ENCODE results near the gene ACOX1.

ACOX1 gene

DNA sequence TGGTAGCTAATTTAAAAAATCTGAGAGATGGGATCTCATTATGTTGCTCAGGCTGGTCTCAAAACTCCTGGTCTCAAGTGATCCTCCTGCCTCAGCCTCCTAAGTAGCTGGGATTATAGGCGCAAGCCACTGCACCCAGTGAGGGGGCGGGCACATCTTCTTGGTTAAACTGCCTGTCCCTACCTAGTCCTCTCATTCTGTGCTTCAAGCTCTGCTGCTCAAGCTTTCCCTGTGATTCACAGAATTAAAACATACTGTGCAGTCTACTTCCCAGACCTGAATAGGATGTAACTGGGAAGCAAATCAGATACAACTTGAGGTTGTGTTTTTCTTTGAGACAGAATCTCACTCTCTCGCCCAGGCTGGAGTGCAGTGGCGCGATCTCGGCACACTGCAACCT lies 76.6 kb downstream of the ACOX1 start:
- no peak for DNase-seq

DNA sequence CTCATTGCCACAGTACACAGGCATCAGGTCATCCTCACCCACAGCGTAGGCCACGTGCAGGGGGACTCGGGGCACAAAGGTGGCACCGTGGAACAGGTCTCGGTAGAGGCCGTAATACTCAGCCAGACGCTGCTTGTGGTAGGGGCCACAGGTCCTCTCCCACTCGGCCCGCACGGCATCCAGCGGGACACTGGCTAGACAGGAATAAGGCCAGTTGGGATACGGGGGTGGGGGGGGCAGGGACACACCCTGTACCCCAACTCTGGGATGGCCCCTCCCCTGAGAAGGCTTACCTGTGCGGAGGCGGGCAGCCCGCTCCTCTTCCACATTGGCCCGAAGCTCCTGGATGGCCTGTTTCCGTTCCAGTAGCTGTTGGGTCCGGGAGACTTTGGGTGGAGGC lies 77.2 kb downstream of the ACOX1 start:
- DNase-seq, result no peak

DNA sequence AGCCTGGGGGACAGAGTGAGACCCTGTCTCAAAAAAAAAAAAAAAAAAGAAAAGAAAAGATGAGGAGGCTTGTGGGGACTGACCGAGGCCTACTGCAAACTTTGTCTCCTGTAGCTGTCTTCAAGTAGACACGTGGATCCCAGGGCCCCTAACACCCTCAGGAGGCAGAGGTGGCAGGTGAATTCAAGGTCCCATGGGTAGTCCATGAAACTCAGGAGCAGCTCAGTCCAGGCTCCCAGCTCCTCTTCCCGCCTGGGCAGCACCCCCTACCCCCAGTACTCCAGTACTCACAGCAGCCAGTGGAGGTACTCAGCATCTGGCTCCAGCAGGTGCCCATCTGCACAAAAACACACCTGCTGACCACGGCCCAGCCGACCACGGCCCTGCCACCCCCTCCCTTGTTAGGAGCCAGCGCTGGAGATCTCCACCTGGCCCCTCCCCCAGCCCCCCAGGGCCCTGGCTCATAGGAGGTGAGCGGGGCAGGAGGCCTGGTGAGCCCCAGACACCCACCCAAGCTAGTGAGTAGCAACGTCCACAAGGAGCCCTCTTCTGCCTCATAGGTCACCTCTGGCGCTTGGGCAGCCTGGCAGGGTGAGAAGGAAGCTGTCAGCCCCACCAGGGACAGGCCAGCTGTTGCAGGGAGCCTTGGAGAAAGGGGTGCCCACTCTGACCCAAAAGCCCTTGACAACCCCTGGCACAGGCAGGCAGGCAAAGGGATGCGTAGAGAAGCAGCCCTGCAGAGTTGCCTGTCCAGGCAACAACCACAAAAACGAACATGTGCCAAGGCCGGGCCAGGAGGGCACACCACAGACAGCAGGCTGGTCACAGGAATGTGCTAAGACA lies 78.1 kb downstream of the ACOX1 start:
- DNase-seq, result no peak

DNA sequence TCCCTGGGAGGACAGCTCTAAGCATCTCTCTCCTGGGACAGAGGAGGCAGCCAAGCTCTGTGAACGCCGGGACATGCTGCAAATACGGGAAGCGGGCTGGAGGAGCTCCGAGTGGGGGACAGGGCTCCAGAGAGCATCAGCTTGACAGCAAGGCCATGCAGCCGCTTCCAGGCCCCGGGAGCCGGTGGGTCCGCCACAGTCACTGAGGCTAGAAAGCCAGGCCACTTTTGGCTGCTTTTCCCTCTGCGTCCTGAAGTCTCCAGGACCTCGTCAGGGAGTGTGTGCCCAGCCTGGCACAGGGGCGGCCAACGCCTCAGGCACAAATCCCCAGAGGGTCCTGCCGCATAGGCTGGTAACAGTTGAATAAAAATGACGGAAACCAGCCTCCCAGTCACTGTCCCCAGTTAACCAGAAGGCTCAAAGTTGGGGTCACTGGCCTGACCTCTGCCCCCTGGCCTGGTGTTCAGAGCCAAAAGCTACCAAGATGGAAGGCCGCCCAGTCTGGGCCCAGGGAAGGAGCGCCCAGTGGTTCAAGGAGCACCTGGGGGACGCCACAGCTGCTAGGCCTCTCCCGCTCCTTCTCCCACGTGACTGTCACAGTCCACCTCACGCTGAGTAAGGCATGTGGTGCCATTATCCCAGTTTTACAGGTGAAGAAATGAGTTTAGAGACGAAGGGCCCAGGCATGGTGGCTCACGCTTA lies 79.0 kb downstream of the ACOX1 start:
- DNase-seq, result no peak

DNA sequence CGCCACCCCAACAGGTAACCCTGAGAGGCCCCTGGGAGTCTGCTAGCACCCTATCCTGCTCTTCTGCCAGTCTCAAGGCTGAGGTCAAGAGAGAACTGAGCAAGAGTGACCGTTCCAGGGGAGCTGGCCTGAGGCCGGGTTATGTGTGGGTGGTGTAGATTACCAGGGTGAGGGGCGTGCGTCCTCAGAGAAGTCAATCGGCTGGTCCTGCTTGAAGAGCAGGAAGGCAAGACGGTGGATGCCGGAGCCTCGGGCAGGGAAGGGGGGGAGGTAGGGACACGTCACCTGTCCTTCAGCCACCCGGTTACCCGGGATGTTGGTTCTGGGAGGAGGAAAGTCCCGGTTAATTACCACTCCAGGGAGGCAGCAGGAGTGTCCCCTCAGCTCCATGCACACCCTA lies 79.6 kb downstream of the ACOX1 start:
- DNase-seq, result no peak

DNA sequence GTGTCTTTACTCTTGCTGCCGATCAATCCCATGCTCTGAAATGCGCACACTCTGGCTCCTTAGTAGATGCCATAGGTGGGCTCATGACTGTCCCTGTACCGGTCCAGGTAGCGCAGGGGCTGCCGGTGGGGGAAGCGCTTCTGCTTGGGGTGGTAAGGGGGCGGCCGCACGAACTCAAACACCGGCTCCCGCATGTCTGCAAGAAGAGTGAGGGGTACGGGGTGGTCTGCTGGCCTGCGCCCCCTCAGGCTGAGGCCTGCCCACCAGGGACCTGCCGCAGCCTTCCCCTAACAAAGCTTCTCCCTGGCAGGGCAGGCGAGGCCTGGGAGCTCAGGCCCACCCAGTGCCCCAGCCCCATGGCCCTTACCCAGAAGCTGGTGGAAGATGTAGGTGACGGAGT lies 80.2 kb downstream of the ACOX1 start:
- DNase-seq, result no peak

DNA sequence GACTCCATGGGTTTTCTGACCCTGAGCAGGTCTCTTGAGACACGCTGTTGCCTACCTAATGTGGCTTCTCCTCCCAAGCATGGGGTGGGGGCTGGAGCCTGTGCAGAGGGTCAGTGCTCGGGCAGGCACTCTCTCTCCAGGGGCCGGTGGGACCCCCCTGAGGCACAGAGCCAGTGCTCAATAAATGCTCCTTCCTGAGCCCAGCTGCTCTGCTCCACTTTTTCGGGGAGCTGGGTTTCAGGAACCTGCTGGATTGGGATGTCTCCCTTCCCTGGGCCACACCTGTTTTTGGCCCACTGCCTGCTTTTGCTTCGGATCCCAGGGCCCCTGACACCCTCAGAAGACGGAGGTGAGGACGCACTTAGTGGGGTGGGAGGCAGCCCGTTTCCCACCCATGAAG lies 80.9 kb downstream of the ACOX1 start:
- no peak for DNase-seq

DNA sequence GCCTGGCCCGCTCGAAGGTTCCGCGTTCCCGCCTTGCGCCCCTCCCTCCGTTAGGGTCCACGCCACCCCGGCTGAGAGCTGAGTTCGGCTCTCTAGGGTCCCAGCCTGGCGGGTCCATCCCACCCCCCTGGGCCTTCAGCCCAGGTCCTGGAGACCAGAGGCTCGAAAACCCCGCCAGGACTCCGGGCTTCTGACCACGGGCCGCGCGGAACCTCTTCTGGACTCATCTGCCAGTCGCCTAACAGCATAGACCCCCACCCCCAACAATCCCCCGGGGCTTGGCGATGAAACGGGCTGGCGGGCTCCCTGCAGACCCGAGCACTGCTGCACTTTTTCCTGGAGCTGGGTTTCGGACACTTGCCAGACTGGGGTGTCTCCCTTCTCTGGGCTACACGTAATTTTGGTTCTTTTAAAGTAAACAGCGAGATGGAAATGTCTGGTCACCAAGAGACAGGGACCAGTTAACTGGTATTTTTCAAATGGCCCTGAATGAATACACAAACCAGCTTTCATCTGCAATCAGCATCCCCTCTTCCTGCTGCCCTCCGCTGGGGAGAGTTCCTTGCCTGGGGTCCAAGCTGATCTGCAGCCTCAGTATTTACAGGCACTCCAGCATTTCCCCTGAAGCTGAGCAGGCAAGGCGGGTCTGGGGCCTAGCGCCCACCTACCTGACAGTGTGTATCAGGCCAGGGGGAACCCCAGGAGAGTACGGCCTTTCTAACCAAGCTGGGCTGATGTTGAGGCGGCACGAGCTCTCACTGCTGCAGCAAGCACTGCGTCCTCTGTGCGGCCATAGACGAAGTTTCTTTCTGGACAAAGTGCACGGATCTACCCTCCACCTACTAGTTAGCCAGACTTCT lies 81.6 kb downstream of the ACOX1 start:
- DNase-seq, result no peak

DNA sequence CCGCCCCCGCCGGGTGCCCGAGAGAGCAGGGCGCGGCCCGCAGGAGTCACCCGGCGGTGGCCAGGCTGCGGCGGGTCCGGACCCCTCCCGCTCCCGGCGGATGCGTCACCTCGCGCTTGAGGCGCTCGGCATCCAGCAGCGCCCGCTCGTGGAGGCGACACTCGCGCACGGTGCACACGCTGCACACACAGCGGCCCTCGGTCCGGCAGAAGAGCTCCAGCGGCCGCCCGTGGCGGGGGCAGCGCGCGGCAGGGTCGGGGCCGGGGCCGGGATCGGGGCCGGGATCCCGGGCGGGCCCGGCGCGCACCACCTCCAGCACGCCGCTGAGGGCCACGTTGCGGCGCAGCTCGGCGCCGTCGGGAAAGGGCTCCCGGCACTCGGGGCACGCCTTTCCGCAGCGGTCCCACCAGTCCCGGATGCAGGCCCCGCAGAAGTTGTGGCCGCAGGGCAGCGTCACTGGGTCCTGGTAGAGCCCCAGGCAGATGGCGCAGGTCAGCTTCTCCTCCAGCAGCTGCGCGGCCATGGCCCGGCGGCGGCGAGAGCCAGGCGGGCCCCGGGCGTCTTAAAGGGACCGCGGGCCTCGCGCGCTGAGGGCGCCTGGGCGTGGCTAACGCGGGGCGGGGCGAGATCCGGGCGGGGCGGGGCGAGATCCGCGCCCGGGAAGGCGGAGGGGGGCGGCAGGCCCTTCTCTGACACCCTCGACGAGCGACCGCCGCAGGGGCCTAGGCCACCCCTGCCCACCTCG lies 82.4 kb downstream of the ACOX1 start, which contains the start of gene TRIM65:
TRIM65 (minus strand) TSS at position 537 of the 745 bp plus-strand sequence; CDS start at position 523, 14 bp downstream.
- no peak for DNase-seq

DNA sequence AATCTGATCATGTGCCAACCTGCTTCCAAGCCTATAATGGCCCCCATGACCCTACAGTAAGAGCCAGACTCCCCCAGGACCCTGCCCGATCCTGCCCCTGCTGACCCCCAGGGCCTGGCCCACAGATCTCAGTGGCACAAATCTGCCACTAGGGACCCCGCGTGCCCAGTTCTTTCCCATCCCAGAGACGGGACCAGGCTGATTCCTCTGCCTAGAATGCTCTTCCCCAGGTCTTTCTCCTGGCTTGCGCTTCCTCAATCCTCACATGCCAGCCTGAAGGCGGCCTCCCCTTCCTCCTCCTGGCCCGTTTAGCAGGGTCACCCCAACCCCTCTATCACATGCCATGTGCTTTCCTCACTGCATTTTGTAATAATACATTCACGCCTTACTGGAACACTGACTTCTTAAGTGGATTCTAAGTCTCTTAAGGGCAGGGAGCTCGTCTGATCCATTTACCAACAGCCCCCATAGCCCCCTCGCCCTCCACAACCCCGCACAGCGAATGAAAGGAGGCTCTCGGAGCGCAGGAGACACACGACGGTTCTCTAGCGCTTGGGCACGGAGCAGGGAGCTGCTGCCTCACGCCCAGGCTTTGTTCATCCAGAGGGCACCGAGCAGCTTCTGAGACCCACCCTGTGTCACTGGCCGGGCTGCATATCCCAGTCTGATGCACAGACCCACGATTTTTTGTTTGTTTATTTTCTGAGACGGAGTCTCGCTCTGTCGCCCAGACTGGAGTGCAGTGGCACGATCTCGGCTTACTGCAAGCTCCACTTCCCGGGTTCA lies 83.4 kb downstream of the ACOX1 start:
- no peak for DNase-seq

DNA sequence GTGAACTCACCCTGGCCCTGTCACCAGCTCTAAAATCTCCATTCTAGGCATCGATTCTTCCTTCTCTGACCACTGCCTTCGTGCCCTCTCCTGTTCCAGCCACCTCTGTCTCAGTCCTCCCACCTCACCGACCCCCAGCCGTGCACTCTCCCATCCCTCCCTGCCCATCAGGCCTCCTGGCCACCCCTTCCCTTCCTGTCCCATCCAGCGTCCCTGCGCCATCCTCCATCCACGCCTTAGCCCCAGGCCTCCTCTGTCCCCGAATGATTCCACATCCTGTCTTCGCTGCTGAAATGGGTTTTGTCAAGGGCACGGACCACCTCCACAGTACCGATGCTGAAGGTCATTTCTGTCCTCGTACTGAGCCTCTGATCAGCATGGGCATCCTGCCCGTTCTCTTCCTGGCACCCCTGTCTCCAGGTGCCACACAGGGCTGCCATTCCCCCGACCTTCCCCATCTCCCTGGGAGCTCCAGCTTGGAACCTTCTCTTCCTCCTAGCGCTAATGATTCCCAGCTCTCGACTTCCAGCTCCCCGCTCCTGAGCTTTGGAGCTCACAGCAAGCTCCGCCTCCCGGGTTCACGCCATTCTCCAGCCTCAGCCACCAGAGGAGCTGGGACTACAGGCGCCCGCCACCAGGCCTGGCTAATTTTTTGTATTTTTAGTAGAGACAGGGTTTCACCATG lies 84.8 kb downstream of the ACOX1 start:
- DNase-seq, result no peak

DNA sequence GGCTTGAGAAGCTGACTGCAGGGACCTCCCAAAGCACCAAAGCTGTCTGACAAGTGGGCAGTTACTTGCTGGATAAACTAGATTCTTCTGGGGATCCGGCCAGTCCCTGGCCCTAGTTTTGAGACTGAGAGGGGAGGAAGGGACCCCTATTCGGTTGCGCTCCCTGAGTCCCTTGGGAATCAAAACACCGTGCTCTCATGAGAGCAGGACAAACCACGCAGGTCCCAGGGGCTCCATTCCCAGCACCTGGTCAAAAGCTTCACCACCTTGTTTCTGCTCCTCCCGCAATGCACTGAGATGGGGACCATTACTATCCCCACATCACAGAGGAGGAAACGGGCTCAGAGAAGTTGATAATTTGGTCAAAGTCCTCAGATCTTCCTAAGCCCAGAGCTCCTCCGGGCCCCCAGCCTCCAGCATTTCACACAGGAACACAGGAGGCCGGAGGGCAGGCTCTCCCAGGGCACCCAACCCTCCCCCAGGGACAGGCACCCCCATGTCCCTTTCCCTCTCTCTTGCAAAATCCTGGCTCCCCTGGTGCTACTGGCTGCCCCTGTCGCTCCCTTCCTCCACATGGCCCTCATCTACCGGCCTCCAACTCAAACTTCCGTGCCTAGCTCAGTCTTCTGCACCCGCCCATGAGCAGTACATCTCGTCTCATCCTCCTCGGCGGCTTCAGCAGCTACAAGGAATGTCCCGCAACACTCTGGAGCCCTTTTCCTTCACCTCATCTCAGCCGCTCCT lies 85.5 kb downstream of the ACOX1 start:
- no peak for DNase-seq

DNA sequence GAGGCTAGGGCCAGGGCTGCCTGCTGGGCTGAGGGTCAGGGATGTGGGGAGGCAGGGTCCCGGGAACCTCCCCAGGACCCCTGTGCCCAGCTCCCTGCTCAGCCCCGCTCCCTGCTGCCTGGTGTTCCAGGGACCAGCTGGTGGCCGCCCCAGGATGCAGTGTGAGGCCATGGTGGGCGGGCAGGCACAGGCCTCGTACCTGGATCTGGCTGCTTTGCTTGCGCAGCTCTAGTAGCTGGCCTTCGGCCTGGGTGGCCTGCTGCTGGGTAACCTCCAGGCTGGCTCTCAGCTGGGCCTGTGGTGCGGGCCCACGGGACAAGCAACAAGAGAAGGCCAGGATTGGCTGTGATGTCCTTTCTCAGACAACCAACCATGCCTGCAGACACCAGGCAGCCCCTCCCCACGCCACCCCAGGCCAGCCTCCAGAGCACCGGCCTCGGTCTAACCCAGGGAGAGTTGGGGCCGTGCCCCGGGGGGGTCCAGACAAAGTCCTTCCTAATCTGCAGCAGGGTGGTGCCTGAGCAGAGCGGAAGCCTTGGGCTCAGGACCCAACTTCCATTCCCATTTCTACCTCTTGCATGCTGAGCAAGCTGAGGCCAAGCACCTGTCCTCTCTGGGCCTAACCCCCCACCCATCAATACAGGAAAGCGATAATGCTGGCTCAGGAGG lies 86.3 kb downstream of the ACOX1 start:
- no peak for DNase-seq

DNA sequence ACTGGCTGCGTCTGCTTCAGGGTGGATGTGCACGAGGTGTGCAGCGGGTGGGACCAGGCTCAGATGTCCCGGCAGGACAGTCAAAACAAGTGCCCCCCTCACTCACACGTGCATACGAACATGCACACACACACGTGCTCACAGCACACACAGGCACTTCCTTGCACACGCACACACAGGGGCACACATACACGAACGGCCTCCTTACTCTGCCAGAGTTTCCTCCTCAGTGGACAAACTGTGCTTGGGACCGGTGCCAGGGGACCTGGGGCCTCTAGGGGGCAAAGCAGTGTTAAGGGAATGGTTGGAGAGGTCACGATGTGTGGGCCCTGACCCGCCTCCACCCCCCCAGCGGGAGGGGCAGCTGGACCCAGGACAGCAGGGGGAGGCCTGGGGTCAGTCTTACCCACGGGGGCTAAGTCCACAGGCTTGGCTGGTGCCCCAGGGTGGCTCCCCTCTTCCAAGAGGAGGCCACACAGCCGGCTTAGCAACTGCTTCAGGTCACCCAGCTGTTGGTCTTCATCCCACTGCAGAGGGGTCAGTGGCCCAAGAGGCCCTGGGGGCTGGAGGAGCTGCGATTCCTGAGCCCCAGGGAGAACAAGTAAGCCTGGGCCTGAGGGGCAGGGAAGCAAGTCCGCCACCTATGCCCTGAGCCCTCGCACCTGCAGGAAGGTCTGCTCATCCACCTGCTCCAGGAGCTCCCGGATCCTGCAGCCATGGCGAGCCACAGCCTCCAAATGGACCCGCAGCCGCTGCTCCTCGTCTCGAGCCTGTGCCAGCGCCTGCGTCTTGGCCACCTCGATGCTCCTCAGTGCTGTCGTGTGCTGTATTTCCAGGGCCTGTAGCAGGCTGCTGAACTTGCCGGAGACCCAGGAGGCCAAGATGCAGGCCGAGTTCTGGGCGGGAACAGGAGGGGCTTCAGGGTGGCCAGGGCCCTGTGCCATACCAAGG lies 87.1 kb downstream of the ACOX1 start:
- DNase-seq, result no peak
